HG03575 (cell line): ENCODE results near the gene OPCML.

ENCODE experiments used
- ATAC-seq: cut with Tn5 transposase; IDR thresholded peaks from one replicate; pipeline ENCODE4 v1.9.1; 2021; ENCODE audit not compliant: unreplicated experiment, insufficient number of reproducible peaks, low FRiP score; ENCODE audit errors: extremely low read depth

OPCML gene

DNA sequence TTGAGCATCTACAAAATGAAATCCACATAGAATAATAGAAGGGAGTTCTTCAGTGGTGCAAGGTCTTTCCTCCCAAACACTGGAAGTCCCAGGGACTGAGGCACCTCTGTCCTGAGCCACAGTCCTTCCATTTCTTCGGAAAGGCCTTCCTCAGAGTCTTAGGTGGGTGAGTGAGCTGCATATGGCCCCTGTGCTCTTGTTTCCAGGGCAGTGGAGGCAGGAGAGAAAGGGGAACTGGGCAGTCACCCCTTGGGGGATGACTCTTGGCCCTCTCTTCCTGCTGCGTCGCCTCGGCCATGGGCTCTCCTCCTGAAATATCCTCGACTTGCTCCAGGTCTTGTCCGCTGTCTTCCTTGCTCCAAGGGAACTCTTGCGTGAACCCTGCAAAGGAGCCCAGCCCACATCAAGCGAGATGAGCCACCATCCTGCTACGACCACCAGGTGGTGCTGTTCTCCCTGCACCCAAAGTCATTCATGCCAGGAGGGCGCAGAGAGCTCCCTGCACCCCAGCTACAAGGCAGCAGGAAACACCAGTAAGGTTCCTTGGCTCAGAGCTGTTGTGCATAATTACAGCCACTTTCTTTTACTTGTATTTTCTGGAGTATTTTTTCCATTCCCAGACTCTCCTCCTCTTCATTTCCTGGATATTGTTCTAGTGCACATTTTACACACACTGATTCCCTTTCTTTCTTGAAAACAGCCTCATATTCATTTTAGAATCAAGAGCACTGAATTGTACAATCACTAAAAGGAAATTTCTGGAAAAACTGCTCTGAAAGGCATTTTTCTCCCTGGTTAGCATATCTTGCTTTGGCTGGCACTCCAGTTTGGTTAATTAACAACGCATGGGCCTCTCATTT, 397.8 kb downstream of the OPCML start:
- peak; percentile 84 for ATAC-seq

GRCh38 chr11:133133606-133134005, 398.7 kb downstream of the OPCML start:
- no peak for ATAC-seq

DNA sequence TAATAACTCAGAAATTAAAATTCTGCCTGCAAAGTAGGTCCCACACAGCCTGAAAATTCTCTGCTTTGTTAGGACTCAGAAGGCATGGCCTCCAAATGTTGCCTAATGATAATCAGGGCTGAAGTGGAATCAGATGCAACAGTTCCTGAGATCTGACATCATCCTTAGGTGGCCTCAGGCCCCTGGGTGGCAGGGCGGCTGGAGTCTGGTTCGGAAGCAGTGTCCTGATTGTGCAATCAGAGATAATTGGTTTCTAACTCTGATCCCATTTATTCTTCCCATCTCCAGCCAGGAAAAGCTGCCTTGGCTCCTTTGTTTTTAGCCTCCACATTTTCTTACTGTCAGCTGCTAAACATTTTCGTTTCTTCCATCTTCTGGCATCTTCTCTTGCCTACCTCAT, 399.3 kb downstream of the OPCML start:
- ATAC-seq: no peak

GRCh38 chr11:133127741-133128140, 404.6 kb downstream of the OPCML start:
- ATAC-seq: no peak

GRCh38 chr11:133123796-133124195, 408.5 kb downstream of the OPCML start:
- ATAC-seq: no peak

DNA sequence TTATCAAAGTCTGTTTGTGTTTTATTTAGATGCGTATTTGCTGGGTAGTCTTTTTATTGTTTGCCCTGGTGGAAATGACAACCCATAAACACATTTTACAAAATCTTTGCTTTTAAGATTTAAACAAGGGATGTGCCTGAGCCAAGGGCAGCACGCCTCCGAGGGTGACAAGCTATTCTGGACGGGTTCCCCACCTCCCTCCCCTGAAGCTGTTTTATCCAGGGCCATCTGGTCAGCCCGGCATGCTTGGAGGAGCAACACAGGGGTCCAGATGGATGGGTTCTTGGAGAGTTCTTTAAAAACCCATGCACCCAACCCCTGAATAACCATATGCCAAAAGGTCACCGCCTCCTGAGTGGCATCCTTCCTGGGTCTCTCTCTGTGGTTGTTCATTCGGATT, 408.9 kb downstream of the OPCML start:
- ATAC-seq: no peak

DNA sequence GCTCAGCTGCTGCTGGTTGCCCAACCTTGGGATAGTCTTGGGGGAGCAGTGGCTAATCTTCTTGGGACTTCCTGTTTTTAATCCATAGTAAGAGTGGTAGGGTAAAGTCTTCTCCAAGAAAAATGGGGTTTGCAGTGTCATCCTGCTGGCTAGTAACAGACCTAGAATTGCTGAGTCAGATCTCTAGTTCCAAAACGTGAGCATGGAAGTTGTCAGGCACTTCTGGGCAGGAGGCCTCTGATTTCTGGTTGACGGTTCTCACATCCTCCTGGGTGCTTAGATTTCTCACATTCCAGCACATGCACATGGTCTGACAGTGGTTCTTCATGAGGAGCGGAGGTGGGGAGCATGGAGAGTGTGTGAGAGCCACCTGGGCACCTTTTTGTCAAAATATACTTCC, 410.0 kb downstream of the OPCML start:
- ATAC-seq: no peak

DNA sequence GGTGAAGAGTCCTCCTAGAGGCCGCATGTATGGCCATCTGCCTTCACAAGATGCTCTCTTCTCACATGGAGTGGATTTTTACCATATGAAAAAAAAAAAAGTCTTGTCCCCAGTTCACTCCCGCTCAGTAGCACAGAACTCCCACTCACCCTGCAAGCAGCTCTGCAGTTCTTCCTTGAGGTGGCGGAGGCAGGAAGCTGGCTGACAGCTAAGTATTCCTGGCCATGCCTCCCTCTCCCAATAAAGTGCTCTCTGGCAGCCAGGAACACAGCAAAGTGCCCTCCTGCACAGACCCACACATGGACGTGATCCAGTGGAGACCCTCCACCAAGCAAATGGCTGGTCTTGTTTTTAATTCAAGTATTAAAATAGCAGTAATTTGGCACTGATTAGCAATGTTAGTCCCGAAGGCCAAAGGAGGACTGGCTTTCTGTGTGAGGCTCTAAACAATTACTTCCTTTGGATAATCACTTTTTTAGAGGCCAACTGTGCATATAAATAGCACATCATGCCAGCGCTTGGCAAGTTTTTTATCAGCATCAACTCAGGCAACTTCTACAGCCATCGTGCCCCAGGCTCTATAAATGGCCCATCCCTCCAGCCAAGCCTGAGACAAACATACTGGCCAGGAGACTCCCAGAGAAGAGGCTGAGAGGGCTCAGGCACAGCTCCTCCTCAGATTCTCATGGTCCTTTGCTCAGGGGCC, 413.6 kb downstream of the OPCML start:
- no peak for ATAC-seq

- no peak for ATAC-seq
Observed at GRCh38 chr11:133115099-133115498, 417.2 kb downstream of the OPCML start.

DNA sequence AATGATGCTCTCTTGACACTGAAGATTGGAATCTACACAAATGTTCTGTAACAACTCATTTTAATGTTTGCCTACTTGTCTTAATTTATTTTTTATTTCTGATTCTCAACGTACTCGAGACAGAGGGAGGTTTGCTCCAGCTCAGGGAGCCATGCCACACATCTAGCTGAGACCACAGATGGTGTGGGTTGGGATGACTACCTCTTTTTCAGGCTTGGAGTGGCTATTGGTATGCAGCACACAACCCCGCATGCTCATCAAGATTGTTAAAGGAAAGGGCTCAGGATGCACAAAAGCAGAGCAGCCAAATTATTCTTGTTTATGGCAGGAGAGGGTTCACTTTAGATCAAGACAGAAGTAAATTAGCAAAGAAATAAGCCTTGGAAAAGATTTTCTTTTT, 424.5 kb downstream of the OPCML start:
- no peak for ATAC-seq

DNA sequence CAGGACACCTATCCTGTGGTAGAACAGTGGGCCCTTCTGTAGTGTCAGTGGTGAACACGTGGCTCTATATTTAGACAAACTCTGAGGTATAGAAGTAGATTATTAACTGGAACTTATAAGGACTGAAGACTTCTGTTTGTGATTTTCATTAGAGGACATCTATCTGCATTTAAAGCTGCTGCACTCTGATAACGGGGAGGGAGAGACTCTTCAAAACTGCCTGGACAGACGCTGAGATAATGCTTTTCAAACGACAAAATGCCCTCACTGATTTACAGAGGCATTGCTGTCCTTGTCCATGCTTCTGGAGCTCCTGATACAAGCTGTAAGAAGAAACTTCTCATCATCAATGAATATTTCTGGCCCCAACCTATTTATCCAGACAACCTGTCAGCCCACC, 425.2 kb downstream of the OPCML start:
- ATAC-seq: no peak

GRCh38 chr11:133106417-133106816, 425.9 kb downstream of the OPCML start:
- ATAC-seq: no peak

GRCh38 chr11:133104009-133104744, 428.1 kb downstream of the OPCML start:
- ATAC-seq: no peak

DNA sequence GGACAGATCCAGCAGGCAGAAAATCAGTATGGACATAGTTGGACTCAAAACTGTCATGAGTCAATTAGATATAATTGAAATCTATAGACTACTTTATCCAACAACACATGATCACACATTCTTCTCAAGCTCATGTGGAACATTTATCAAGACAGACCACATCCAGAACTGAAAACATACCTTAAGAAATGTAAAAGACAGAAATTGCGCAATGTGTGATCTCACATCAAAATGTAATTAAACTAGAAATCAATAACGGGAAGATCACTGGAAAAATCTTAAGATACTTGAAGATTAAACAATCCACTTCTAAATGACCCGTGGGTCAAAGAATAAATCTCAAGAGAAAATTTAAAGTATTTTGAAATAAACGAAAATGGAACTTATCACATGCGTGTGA, 435.3 kb downstream of the OPCML start:
- no peak for ATAC-seq

DNA sequence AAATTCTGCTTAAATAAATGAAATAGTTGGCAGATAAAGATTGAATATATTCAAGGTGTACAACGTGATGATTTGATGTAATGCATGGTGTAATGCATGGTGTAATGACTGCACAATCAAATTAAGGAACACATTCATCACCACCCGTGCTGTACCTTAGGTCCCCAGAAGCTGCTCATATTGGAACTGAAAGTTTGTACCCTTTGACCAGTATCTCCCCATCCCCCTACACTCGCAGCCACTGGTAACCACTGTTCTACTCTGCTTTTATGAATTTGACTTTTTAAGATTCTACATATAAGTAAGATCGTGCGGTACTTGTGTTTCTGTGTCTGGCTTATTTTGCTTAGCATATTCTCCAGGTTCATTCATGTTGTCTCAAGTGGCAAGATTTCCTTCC, 445.8 kb downstream of the OPCML start:
- no peak for ATAC-seq

- ATAC-seq: no peak
Observed at GRCh38 chr11:133082841-133083488, 449.3 kb downstream of the OPCML start.

GRCh38 chr11:133082453-133082781, 449.9 kb downstream of the OPCML start:
- no peak for ATAC-seq

- ATAC-seq: no peak
Observed at GRCh38 chr11:133081730-133082452, 450.4 kb downstream of the OPCML start.

DNA sequence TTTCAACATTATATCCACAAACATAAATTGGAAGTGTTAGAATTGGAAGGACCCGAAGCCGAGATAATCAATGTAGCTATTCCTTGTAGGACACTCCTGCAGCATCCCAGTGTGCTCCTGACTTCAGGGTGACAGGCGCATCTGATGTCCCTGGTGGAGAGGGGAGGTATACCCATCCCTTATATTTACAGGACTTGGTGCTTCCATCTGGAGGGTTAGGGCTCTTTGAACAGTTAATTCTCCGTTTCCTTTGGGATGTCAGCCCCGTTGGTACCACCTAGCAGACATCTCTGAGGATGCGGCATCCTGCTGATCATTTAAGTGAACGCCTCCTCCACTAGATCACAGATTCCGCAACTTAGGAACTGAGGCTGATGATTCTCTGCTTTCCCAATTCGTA, 451.3 kb downstream of the OPCML start:
- no peak for ATAC-seq
